Stimulated activated CD8-positive, alpha-beta memory T cell treated with anti-CD3 and anti-CD28 coated beads, Interleukin-15, amount 100 ng/mL, for 4 hours (primary cell): ENCODE results near the gene XPR1.

Experiments
- DNase-seq, 2 donors: peaks; one replicate each; pipeline ENCODE4 v3.0.0-alpha.2; 2020; ENCODE audit warnings: low read depth in 2 of 2

XPR1 gene

DNA sequence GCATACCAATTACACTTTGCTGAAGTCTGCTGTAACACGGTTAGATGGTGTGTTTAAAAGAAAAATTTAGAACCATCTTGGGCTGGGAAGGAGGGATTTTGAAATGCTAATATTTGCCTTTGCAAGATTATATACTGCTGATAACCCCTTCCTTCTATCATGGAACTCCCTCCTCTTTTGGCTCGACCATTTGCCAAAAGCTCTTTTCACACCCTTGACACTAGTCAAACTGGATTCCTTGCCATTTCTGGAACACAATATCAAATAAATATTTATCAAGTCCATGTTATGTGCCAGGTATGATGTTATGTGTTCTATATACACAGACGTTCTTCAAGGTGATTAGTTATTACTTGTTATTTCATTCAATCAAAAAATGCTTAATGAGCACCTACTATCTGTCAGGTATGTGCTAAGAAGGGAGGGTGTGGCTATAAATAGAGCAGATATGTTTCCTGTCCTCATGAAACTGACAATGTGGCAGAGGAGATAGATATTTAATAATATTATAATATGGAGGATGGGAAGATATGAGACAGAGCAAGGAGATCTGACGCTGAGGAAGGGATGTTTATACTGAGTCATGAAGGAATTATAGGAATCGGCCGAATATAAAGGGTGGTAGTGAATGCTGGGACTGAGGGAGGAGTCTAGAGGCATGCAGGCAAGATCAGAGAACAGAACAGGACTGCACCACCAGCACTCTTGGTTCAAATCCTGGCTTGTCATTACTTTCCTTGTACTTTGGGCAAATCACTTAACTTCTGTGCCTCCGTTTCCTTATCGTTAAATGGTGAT lies 16.1 kb upstream of the XPR1 start:
- no peak for DNase-seq

DNA sequence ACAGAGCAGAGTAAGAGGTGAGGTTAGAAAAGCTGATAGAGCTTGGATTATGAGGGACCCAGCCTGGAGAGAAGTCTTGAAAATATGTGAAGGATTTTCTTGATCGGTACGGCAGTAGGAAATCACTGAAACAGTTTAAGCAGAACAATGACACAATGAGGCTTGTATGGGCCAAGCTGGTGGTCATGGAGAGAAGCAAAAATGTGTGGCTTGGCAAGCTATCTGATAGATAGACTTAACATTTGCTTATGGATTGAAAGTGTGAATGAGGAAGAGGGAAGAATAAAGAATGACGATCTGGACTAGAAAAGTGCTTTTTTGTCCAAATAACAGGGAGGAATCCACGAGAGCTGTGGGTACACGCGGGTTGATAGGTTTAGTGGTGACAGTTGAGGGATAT lies 15.4 kb upstream of the XPR1 start:
- DNase-seq, result no peak

DNA sequence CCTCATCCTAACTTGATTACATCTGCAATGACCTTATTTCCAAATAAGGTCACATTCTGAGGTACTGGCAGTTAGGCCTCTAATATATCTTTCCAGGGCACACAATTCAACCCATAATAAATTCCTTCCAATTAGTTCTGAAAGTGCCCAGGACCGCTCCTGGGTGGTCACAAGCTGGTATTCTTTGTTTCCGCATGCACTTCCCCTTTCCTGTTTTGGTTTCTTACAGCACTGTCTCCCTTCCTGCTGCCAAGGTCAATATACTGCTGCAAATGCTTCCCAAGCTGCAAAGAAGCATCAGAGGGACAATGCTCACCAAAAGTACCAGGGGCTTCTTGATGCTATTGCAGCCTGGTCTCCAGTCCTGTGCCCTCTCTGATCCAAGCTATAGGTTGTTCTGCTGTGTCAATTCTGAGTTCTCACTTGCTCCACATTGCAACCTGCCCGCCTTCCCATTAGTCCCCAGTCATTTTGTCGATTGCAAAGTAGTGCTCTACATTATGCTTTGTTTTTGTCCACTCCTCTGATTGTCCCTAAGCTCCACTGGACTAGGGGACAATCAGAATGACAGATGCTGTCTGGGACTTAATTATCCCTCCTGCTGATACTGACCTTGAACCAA lies 13.9 kb upstream of the XPR1 start:
- DNase-seq, result no peak

DNA sequence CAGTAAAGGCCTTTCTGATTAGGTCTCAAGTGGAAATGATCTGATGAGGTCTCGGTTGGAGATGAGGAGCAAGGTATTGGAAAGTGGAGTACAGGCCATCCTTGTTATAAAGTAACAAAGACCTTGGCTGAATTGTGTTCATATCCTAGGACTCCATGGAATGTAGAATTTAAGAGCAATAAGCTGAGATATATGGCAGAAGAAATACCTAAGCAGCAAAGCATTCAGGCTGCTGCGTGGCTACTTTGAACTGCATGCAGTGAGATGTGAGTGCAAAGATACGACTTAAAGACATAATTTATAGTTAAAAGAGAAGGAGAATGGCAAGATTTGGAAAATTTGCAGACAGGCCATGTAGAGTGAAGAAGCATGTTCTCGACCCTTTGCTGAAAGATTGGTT lies 11.2 kb upstream of the XPR1 start:
- no peak for DNase-seq

DNA sequence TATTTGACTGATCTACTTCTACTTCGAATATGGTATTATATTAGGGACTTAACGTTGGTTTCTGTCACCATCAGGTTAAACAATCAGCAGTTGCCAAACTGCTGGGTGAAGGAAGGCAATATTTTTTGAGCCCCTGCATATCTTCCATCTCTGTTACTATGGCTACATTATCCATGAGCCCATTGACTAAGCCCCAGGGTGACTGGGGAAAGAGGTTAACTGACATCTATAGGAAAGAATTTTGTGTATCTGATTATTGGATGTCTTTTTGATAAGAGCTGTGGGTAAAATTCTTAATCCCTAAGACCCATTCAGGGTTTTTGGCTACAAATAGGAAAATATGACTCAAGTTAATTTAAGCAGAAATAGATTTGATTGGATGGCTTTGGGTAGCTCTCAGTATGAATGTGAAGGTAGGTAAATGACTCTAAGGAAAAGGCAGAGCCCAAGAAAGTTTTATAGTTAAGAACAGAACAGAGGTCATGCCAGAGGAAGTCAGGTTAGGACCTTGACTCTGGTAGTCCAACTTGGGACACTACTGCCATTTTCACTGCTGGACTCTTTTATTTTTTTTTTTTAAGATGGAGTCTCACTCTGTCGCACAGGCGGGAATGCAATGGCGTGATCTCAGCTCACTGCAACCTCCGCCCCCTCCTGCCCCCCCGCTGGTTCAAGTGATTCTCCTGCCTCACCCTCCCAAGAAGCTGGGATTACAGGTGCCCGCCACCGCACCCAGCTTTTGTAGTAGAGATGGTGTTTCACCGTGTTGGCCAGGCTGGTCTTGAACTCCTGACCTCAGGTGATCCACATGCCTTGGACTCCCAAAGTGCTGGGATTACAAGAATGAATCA lies 8.9 kb upstream of the XPR1 start:
- DNase-seq, result no peak

DNA sequence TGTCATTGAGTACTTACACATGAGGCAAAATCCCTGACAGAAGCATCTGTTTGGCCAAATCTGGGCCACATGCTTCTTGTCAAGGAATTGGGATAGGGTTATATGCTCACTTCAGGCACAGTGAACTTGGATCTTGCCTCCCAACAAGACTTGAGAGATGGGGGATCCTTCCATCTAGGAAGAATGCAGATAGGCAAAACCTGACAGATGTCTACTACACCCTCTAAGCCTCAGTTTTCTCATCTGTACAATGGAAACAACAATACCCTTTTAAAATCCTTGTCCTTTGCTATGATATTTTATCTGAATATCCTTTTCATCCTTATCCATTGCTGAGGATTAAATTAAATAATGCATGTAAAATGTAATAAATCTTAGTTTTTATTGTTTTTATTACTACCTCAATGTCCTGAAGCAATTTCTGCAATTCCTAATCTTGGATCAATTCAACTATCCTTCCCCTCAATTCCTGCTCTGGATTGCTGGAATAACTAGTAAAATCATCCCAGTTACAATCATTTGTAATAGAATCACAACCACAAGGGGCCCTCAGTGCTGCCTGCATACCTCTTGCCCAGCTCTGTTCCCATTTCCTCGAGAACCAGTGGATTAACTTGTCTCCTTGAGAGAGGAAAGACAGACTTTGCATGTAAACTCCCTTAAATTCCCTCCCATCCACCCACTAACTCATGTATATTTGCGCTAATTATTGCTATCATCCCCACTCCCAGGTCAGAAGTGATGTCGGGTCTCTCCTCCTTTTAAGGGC lies 8.1 kb upstream of the XPR1 start:
- no peak for DNase-seq

DNA sequence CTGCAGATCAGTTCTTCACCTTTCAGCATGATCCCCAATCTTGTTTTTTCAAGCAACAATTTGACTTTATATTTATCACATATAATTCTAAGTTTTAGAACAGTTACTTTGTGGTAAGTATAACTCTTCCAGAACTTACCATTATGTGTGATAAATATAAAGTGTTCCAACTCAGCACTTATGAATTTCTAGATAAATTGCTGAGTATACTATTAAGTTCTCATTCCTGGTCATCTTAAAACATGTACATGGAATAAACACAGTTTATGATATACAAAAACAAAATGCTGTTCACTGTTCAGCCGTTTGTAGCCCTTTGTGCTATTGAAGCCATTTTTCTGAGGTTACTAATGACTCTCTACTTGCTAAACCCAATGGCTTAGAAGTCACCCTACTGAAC lies 5.1 kb upstream of the XPR1 start:
- DNase-seq, result no peak

DNA sequence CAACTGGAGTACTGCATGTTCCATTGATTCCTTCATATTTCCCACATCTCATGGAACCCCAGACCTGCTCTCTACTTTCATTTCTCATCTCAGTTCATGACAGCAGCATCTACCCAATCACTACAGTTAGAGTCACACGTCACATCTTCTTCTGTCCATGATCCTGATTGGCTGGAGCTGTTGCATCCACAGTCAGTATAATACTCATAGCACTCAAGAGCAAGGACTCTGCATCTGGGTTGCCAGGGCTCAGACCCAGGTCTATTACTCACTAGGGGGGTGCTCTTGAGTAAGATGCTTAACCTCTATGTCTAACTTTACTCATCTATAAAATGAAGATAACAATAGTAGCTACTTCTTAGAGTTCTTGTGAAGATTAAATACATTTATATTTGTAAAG lies 4.4 kb upstream of the XPR1 start:
- DNase-seq, result no peak

DNA sequence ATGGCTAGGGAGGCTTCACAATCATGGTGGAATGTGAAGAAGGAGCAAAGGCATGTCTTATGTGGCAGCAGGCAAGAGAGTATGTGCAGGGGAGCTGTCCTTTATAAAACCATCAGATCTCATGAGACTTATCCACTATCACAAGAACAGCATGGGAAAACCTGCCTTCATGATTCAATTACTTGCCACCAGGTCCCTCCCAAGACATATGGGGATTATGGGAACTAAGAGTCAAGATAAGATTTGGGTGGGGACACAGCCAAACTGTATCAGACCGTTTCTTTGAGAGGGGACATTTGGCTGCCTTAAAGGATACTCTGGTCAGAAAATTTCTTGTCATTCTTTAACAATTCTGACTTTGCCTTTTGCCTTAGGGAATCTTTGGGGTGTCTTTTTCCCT lies 3.2 kb upstream of the XPR1 start:
- no peak for DNase-seq

DNA sequence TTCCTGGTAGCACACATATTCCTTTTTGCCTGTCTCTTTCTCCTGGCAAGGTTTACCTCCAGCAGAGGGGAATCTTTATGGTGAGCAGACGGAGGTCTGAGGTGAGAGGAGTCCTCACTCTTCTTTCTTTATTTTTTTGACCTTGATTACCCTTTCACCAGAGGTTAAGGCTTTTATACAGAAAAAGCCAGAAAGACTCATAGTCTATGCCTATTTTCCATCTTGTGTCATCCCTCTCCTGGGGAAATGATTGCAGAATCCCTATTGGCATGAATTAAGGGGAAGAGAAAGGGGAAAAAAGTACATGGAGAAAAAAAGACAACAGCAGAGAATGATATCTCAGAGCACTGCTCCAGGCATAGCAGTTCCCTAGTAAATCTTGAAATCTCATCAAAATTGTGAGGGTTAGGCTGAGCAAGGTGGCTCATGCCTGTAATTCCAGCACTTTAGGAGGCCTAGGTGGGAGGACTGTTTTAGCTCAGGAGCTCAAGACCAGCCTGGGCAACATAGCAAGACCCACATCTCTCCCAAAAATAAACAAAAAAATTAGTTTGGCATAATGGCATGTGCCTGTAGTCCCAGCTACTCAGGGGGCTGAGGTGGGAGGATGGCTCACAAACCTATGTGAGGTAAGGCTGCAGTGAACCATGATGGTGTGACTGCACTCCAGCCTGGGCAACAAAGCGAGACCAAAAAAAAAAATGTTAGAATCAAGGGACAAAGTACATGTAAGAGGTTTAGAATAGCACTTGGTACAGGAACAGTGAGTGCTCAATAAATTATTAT lies 1.2 kb upstream of the XPR1 start:
- DNase-seq, result no peak

DNA sequence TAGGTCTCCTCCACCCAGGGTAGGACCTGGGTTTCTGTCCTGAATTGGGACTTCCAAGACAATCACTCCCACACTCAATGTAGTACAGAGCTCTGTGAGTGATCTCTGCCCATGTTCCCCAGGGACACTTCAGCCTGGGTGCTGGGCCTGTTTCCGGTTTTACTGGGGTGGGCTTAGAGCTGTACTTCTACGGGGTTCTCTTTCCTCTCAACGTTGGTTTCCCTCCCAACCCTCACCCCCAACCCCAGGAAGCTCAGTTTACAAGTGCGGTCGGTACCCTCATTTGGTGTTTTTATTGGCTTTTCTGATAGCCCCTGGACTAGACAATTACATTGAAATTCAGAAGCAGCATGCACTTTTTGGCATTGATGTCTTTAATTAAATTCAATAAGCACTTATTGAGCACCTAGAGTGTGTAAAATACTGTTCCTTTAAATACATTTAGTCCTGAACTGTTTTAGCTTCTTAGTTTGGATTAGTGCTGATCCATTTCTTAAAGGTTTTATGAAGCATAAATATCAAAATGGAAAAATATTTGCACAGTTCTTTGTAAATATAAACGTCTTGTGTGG lies 542 bp upstream of the XPR1 start:
- no peak for DNase-seq

DNA sequence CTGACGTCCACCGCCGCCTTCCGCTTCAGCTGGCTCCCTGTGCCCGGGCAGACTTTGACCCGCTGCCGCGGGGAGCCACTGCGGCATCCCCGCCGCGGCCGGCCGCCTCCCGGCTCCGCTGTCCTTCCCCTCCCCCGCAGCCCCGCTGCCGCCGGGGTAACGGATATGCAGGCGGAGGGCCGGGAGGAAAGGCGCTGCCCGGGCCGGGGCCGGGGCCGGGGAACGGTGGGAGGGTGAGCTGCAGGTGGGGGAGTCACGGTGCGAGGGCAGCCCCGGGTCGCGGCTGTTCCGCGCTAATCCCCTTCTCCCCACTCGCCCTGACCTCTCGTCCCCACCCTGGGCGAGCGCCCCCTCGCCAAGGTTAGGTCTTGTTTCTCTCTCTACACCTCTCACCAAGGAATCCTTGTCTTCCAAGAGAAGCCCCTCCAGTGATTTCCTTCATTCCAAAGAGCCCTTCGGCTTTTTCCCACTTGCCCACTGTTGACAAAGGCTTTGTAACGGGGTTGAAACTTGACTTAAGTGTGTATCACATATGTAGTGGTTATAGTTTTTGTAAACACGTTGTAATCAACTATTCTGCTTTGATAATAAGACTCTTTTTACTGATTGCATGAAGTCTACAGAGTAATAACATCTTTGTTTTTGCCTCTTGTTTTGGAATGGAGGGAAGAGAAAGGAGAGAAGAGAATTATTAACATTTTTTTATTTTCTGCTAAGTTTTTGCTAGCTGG lies 669 bp downstream of the XPR1 start:
- DNase-seq, result peak in 1 of 2 donors; percentile 33

DNA sequence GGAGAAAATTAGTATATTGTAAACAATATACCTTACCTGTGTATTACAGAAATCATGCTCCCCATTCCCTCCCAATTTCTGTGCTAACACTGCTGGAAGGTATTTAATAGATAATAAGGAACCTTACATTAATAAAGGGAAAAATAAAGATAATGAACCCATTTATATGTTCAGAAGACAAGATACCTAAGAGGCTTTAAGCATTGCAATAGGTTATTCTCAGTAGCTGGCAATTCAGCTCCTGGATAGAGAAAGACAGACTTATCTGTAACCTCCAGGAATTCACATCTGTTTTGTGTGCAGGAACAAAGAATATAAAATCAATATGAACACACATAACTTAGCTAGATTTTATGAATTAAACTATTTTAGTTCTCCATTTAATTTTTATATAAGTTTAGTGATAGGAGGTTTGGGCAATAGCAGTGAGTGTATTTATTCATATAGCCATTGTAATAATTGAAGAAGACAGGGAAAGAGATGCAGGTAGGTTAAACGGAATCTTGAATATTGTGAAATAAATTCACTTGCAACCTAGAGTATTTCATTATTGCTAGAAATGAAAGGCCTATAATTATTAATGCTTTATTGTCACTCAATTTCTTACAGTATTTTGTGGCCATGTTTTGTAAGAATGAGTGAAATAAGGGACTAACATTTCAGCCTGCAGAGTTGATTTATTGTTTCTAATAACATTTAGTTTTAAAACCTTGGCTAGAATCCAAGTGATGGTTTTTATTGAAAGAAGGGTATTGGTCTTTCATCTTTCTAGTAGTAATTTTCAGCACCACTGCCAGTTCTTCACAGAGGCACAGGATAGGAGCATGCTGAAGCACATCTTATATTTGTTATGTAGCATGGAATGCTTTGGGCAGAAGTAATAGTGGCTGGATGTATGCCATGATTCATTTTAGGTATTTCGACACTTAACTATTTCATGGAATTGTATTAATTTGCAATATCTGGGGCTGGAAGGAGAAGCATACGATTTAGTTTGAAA lies 1.5 kb downstream of the XPR1 start:
- no peak for DNase-seq

DNA sequence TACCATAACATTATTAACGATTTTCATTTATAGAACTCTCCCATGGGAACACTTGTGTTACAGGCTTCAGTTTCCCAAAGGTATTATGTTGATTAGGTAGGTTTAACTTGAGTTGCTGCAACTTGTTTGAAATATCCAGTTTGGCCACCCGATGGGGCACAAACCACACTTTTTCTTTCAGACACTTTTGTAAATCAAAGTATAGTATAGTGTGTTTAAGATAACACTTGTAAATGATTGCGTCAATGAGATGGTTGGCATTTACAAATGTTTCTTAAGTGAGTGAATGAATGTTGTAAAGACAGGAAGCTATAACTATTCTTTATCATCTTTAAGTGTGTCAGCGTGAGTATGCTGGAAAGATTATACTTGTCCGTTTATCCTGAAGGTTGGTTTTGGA lies 4.3 kb downstream of the XPR1 start:
- DNase-seq, result no peak

DNA sequence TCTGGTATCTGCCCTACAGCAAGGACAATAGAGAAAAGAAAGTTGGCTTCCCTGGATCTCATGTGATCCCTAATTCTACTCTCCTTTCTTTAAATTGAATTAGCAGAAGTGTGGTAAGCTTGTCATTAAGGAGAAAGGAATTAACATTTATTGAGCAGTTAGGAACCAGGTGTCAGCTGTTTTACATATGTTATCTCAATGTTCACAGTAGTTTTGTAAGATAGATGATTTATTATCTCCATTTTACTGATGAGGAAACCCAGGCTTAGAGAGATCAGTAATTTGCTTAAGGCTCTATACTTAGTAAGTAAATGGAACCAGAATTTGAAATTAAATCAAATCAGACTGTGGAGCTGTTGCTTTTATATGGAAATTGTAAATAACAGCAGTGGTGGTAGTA lies 8.0 kb downstream of the XPR1 start:
- no peak for DNase-seq

DNA sequence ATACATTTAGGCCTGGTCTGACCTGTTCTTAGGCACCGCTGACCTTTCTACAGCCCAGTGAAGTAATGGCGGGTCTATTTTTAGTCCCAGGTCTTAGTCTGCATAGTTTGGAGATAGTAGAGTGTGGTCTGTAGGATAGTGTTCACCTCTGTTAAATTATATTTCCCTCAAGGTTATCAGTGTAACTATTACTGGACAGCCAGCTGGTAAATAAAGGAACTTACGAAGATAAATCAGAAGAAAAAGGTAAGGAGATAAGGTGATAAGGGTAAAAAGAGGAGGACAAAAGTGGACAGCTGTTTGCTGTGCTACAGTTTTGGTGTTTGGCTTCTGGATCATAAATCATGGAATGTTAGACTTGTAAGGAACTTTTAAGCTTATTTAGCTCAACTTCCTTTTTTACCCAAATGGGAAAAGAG lies 8.7 kb downstream of the XPR1 start:
- DNase-seq, result no peak

DNA sequence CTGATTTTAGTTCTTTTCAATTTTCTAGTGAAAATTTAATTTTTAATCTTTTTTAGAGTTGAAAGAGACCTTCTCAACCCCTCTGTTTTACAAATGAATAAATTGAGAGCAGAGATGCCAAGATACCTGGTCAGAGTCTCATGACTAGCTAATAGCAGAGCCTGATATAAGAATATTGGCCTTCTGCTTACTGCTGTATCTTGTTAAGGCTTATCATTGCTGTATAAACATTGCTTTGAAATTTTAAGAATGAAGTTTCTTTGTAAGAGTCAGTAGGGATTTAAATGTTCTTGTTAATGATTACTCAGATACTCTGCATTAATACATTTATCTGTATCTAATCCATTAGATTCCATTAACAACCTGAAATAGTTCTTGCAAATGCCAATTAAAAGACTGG lies 9.8 kb downstream of the XPR1 start:
- DNase-seq, result no peak

DNA sequence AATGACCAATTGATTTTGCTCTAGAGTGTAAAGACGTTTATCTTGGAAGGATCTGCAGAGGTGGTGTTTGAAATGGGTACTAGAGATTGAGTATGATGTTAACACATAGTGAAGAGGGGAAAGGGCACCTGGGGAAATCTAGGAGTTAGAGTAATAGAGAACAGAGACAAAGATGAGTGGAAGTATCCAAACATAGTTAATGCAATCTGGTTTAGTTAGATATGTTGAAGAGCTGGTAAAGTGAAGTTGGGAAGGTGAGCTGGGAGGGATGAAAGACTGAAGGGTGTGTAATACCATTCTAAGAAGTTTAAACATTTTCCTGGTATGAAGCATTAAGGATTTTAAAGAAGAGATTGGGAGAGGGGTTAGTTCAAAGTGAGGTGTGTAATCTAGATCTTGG lies 11.0 kb downstream of the XPR1 start:
- no peak for DNase-seq

DNA sequence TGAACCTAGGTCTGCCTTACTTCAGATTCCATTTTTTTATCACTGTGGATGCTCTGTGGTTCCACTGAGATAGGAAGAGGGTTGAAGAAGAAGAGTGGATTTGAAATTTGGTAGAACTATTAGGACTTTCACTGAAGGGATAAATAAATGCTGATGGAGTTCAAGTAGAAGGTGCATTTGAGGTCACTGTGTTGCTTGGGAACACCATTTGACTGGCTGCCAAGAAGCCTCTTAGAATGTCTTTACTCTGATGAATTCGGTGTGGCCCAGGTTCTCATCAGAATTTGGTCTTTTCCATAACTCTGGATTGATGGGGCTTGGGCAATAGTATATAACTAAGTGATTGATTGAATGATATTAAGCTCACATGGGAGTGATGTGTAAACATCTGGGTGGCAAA lies 11.9 kb downstream of the XPR1 start:
- no peak for DNase-seq
